ENCODE measurements around the gene FADD.

- no peak for TF ChIP-seq CTCF (IDR thresholded peaks at IDR 0.05)
- TF ChIP-seq POLR2AphosphoS5 (IDR thresholded peaks at IDR 0.05): peak in 1 of 3 donors; percentile 48
- TF ChIP-seq POLR2A (IDR thresholded peaks at IDR 0.05): no peak
Measured at GRCh38 chr11:70169632-70170031, 33.5 kb upstream of the FADD start.
